DND-41 (cell line): ENCODE results near the gene TMBIM1.

Experiments used
- ATAC-seq: fragments of 200-7000 bp; cut with Tn5 transposase; 3 replicates; pipeline ENCODE4 v1.9.1; 2021; ENCODE audit warnings: low read depth; ENCODE audit not compliant: insufficient read depth
- DNase-seq: peaks from one replicate; pipeline ENCODE4 v3.0.0-alpha.2; 2020
- H2AFZ ChIP-seq: 2 replicates; pipeline ENCODE4 v1.6.0; 2012; ENCODE audit warnings: low read depth, low read length
- H3K27ac ChIP-seq: 2 replicates; pipeline ENCODE4 v1.5.1; 2012; ENCODE audit warnings: low read length, inconsistent platforms
- H3K27me3 ChIP-seq: fragments of 200-600 bp; sonication (generic); 2 replicates; pipeline ENCODE4 v1.6.0; 2012; ENCODE audit warnings: low read length, mild to moderate bottlenecking, inconsistent platforms; ENCODE audit not compliant: insufficient read depth, poor library complexity
- H3K36me3 ChIP-seq: 2 replicates; pipeline ENCODE4 v1.5.1; 2012; ENCODE audit warnings: low read length, inconsistent platforms; ENCODE audit not compliant: insufficient read depth
- H3K4me1 ChIP-seq: 2 replicates; pipeline ENCODE4 v1.5.1; 2012; ENCODE audit warnings: mild to moderate bottlenecking, low read length; ENCODE audit not compliant: insufficient read depth
- H3K4me2 ChIP-seq: 2 replicates; pipeline ENCODE4 v1.6.0; 2012; ENCODE audit warnings: mild to moderate bottlenecking, moderate library complexity, low read length, inconsistent platforms; ENCODE audit not compliant: insufficient read depth
- H3K4me3 ChIP-seq, 2 experiments: fragments of 200-600 bp in 1 of 2; shearing (Covaris generic) in 1 of 2; 2 replicates each; pipeline ENCODE4 v1.5.1; 2012 to 2016; ENCODE audit warnings: inconsistent platforms in 2 of 2, low read length in 2 of 2, mild to moderate bottlenecking in 2 of 2, low read depth in 1 of 2, moderate library complexity in 1 of 2
- H3K79me2 ChIP-seq: 2 replicates; pipeline ENCODE4 v1.6.0; 2012; ENCODE audit warnings: low read length, inconsistent platforms; ENCODE audit not compliant: insufficient read depth
- H3K9ac ChIP-seq: 2 replicates; pipeline ENCODE4 v1.6.0; 2012; ENCODE audit warnings: low read depth, mild to moderate bottlenecking, inconsistent platforms, low read length, moderate library complexity
- H3K9me3 ChIP-seq: 2 replicates; pipeline ENCODE4 v1.5.1; 2012; ENCODE audit warnings: low read length, moderate library complexity, mild to moderate bottlenecking, inconsistent platforms; ENCODE audit not compliant: insufficient read depth, severe bottlenecking
- H4K20me1 ChIP-seq: 2 replicates; pipeline ENCODE4 v1.6.0; 2012; ENCODE audit warnings: low read length; ENCODE audit not compliant: insufficient read depth
- CTCF ChIP-seq: IDR thresholded peaks from 2 replicates; pipeline ENCODE4 v1.5.1; 2012; ENCODE audit warnings: borderline replicate concordance, low read length, moderate library complexity, mild to moderate bottlenecking; ENCODE audit not compliant: poor library complexity, severe bottlenecking; ENCODE audit errors: extremely low read depth
- EZH2 ChIP-seq: IDR thresholded peaks from 3 replicates; pipeline ENCODE4 v1.6.1; 2012; ENCODE audit warnings: borderline replicate concordance, low read depth, mild to moderate bottlenecking, moderate library complexity, low read length, inconsistent platforms; ENCODE audit not compliant: severe bottlenecking

TMBIM1 gene

DNA sequence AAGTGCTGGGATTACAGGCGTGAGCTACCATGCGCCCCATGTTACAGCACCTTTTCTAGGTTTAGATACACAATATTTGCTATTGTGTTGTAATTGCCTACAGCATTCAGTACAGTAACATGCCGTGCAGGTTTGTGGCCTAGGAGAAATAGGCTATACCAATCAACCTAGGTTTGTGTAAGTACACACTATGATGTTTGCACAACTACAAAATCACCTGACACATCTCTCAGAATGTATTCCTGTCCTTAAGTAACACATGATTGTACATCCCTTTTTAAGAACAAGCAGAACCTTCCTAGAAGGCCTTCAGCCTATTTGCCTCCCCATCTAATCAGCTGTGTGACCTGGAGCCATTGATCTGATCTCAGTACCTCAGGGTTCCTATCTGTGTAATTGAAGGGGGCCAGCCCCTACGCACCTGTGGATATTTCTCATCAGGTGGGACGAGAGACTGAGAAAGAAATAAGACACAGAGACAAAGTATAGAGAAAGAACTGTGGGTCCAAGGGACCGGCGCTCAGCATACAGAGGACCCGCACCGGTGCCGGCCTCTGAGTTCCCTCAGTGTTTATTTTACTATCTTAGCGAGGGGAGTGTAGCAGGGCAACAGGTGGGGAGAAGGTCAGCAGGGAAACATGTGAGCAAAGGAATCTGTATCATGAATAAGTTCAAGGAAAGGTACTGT is 18.7 kb upstream of the TMBIM1 start:
- TF ChIP-seq EZH2 (no peak), CTCF (no peak)
- no peak for ATAC-seq
- peaks cover 9% of the 10 kb centered on the region for H3K4me1 ChIP-seq

DNA sequence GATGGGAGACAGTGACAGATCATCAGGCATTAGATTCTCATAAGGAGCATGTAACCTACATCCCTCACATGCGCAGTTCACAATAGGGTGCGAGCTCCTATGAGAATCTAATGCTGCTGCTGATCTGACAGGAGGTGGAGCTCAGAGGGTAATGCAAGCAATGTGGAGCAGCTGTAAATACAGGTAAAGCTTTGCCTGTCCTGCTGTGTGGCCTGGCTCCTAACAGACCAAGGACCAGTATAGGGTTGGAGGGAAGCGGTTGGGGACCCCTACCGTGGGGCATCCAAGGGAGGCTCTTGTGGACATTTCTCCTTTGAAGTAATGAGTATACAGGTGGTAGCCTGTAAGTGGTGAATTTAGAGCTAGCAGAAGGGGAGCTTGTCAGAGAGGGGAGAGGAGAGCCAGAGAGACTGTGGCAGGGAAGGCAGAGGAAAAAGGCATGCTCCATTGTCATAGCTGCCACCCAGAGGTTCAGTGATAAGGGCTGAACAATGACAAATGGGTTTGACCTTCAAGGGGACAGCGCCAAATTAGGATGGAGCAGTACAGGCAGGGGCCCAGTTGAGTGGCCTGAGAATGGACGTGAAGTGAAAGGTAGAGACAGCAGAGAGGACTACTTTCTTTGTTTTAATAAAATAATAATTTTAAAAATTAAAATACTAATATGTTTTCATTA is 15.2 kb upstream of the TMBIM1 start:
- H4K20me1 ChIP-seq = no peaks in the 10 kb centered on the region
- DNase-seq (no peak), ATAC-seq (no peak)
- no peak overlapping the region for H3K4me3 ChIP-seq
- no peak overlapping the region for H3K4me2 ChIP-seq
- no peaks in the 10 kb centered on the region for H3K4me1 ChIP-seq
- H2AFZ ChIP-seq = no peak overlapping the region
- H3K27ac ChIP-seq = no peak overlapping the region
- H3K36me3 ChIP-seq = no peaks in the 10 kb centered on the region
- H3K79me2 ChIP-seq = no peaks in the 10 kb centered on the region
- TF ChIP-seq CTCF (no peak), EZH2 (no peak)
- no peak overlapping the region for H3K9ac ChIP-seq
- H3K27me3 ChIP-seq = no peaks in the 10 kb centered on the region
- no peaks in the 10 kb centered on the region for H3K9me3 ChIP-seq

More for the DNA sequence above, 18.7 kb upstream of the TMBIM1 start:
- H3K79me2 ChIP-seq = no peaks in the 10 kb centered on the region
- H4K20me1 ChIP-seq = no peaks in the 10 kb centered on the region
- no peak overlapping the region for H3K9ac ChIP-seq
- no peaks in the 10 kb centered on the region for H3K9me3 ChIP-seq
- H3K27me3 ChIP-seq = no peaks in the 10 kb centered on the region
- H3K4me3 ChIP-seq = no peak overlapping the region
- no peaks in the 10 kb centered on the region for H3K36me3 ChIP-seq
- no peak for DNase-seq
- H3K4me2 ChIP-seq = no peak overlapping the region
- H2AFZ ChIP-seq = no peak overlapping the region
- H3K27ac ChIP-seq = no peak overlapping the region

- TF ChIP-seq EZH2 (no peak), CTCF (no peak)
- no peak overlapping the region for H3K4me3 ChIP-seq
- DNase-seq (no peak), ATAC-seq (no peak)
- H3K4me2 ChIP-seq = no peak overlapping the region
- H4K20me1 ChIP-seq = no peaks in the 10 kb centered on the region
- H3K27ac ChIP-seq = no peak overlapping the region
- H2AFZ ChIP-seq = no peak overlapping the region
- H3K9ac ChIP-seq = no peak overlapping the region
- H3K4me1 ChIP-seq = peaks cover 2% of the 10 kb centered on the region; the same call in 1 of the 2 replicates
- no peaks in the 10 kb centered on the region for H3K79me2 ChIP-seq
- no peaks in the 10 kb centered on the region for H3K27me3 ChIP-seq
- no peaks in the 10 kb centered on the region for H3K9me3 ChIP-seq
- H3K36me3 ChIP-seq = no peaks in the 10 kb centered on the region
These were observed 14.0 kb upstream of the TMBIM1 start for GRCh38 chr2:218306184-218306920.
